Measurements from ENCODE around the gene NUP205. TPM values are rescaled to one million over a fixed set of nuclear protein-coding genes. Genes with fewer than 3 reads are reported as not detected.
A peak's percentile ranks its signal among the peaks of the same experiment; 100 is the strongest.

The NUP205 gene
- total and polyA plus RNA-seq, 10 donors, result 29.8 to 55.5 (median 44.8) TPM

DNA sequence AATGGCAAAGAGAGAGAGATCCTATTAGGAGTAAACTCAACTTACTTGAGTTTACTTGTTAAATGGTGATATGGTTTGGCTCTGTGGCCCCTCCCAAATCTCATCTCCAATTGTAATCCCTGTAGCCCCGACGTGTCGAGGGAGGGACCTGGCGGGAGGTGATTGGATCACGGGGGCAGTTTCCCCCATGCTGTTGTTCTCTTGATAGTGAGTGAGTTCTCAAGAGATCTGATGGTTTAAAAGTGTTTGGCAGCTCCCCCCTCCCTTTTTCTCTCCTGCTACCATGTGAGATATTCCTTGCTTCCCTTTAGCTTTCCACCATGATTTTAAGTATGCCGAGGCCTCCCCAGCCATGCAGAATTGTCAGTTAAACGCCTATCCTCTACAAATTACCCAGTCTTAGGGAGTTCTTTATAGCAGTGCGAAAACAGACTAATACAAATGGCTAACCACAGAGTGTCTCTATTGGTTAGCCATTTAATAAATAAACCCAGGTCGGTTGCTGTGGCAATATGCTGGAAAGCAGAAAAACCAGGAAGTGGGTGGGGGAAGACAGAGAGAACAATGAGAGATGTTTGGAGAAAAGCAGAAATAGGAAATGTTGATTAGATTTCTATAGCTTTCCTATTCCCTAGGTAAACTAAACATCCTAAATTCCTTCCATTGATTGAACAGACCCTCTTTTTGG is 101.6 kb downstream of the NUP205 start:
- peaks cover 8 to 27% (median 21%) of the 10 kb centered on the region in 6 donors for H3K4me1 ChIP-seq
- H3K36me3 ChIP-seq, result no peaks in the 10 kb centered on the region
- H3K9me3 ChIP-seq, result no peaks in the 10 kb centered on the region
- no peak overlapping the region for H3K4me3 ChIP-seq
- intact Hi-C loops (cut with DNase I; ENCODE audit: low total_unique reads), result no loop called here
- no peak overlapping the region for H3K27ac ChIP-seq
- no peak for TF ChIP-seq POLR2AphosphoS5 (IDR thresholded peaks at IDR 0.05)
- no peak for TF ChIP-seq POLR2A (IDR thresholded peaks at IDR 0.05)
- TF ChIP-seq, protein P1, sequence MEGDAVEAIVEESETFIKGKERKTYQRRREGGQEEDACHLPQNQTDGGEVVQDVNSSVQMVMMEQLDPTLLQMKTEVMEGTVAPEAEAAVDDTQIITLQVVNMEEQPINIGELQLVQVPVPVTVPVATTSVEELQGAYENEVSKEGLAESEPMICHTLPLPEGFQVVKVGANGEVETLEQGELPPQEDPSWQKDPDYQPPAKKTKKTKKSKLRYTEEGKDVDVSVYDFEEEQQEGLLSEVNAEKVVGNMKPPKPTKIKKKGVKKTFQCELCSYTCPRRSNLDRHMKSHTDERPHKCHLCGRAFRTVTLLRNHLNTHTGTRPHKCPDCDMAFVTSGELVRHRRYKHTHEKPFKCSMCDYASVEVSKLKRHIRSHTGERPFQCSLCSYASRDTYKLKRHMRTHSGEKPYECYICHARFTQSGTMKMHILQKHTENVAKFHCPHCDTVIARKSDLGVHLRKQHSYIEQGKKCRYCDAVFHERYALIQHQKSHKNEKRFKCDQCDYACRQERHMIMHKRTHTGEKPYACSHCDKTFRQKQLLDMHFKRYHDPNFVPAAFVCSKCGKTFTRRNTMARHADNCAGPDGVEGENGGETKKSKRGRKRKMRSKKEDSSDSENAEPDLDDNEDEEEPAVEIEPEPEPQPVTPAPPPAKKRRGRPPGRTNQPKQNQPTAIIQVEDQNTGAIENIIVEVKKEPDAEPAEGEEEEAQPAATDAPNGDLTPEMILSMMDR (IDR thresholded peaks at IDR 0.05 in 8 of 11, conservative IDR thresholded peaks at IDR 0.05 in 3 of 11), result no peak
- DNase-seq, result no peak
- no peaks in the 10 kb centered on the region for H3K27me3 ChIP-seq (replicated peaks in 1 of 7)
- WGBS, 5 donors, result 66 to 85% (median 71%) methylated on average over 9 of the region's 9 CpGs

DNA sequence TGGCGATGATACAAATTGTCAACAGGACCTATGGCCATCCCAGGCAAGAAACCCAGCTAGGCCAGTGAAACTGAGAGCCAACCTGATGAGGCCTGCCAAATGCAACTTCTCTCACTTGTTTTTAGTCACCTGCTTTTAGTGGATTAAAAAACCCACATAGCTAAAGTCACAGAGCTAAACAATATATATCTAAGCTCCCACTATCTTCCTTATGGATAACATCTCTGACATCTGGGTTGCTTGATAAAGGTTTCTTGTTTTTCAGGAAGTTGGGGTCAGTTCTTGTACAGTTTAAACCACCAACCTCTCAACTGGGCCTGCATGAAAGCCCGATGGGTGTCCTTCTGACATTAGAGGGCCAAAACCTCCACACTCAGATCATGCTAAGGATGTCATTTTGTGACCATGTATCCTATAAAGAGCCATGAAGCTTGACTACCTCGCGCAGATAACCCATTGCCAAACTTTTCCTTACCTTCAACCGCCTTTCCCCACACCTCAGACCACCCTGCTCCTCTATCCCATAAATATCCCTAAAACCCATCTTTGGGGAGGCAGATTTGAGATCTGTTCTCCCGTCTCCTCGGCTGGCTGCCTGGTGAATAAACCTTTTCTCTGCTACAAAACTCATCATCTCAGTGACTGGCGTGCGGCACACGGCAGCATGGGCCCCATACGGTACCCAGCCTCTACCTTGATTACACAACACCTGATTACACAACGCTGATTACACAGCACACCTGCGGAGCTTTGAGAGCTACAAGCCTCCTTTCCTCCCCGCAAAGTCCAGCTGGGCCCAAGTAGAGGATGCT is 103.8 kb downstream of the NUP205 start:
- 62 to 85% (median 65%) methylated on average over 14 of the region's 14 CpGs for WGBS, 5 donors
- Histone ChIP-seq H3K36me3 (peaks cover 0 to 7% (median 0%) of the 10 kb centered on the region in 6 donors), H3K27me3 (replicated peaks in 1 of 7) (no peaks in the 10 kb centered on the region), H3K9me3 (no peaks in the 10 kb centered on the region), H3K27ac (peak overlapping the region; percentile 82 to 92 (median 88)), H3K4me3 (peak overlapping the region; percentile 71 to 100 (median 92)), H3K4me1 (peaks cover 15 to 49% (median 35%) of the 10 kb centered on the region in 6 donors)
- no peak for DNase-seq
- intact Hi-C loops (cut with DNase I; ENCODE audit: low total_unique reads), result no loop called here
- no peak for TF ChIP-seq POLR2AphosphoS5 (IDR thresholded peaks at IDR 0.05)
- TF ChIP-seq, protein P1 (IDR thresholded peaks at IDR 0.05 in 8 of 11, conservative IDR thresholded peaks at IDR 0.05 in 3 of 11), result no peak
- no peak for TF ChIP-seq POLR2A (IDR thresholded peaks at IDR 0.05)

DNA sequence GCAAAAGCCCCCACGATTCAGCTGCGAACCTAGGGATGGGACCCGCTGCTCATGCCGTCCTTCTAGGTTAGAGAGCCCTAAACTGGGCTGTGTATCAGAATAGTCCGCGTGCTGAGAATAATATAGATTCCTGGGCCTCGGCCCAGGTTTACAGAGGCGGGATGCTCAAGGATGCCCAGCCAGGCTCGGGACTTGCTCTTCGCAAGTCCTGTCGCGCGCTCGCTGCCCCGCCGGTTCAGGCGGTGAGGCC is 104.3 kb downstream of the NUP205 start:
- no peak for DNase-seq
- no peak for TF ChIP-seq POLR2AphosphoS5 (IDR thresholded peaks at IDR 0.05)
- TF ChIP-seq, protein P1 (IDR thresholded peaks at IDR 0.05 in 8 of 11, conservative IDR thresholded peaks at IDR 0.05 in 3 of 11), result peak in 2 of 11 experiments; percentile 95 to 96
- Histone ChIP-seq H3K27me3 (replicated peaks in 1 of 7) (no peaks in the 10 kb centered on the region), H3K36me3 (peaks cover 0 to 9% (median 0%) of the 10 kb centered on the region in 6 donors), H3K27ac (peak overlapping the region; percentile 82 to 92 (median 88)), H3K9me3 (no peaks in the 10 kb centered on the region), H3K4me1 (peaks cover 16 to 54% (median 40%) of the 10 kb centered on the region in 6 donors), H3K4me3 (peak overlapping the region; percentile 71 to 100 (median 92))
- intact Hi-C loops (cut with DNase I; ENCODE audit: low total_unique reads), result no loop called here
- 12 to 74% (median 16%) methylated on average over 3 to 17 of the region's 17 CpGs for WGBS, 5 donors
